ENCODE measurements around the gene MGMT. TPM values are rescaled to one million over a fixed set of nuclear protein-coding genes. Genes with fewer than 3 reads are reported as not detected.

Gene MGMT
- total and polyA plus RNA-seq, 2 donors from 2014 or later = 25.9 to 70.0 TPM

DNA sequence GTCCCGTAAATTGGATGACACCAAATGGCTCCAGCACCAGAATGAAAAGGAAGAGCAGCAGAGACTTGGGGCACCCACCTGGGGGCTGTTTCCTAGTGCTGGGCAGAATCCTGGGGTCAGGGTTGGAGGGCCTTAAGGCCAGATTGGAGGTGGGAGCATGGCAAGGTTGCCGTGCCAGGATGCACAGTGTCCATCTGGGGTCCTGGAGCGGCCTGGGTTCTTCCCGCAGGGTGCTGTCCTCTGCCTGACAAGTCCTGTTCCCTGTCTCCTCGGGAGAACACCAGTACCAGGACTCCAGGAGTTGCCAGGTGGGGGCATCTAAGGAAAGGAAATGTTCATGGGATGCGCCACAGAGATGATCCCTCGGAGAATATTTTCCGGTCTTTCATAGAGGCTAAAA, 42.8 kb downstream of the MGMT start:
- no peaks in the 10 kb centered on the region for H3K27me3 ChIP-seq (ENCODE audit: control insufficient read depth, insufficient read depth, low read length)
- H3K36me3 ChIP-seq (ENCODE audit: control insufficient read depth in 2 of 3, insufficient read depth in 3 of 3, low read length in 3 of 3) = no peaks in the 10 kb centered on the region
- no peaks in the 10 kb centered on the region for H3K9me3 ChIP-seq (ENCODE audit: control insufficient read depth in 2 of 3, insufficient read depth in 1 of 3, low read length in 3 of 3)
- DNase-seq (no peak), FAIRE-seq (no peak)
- H3K27ac ChIP-seq (ENCODE audit: low read depth in 2 of 2, low read length in 2 of 2) = no peak overlapping the region
- peaks cover 0 to 5% (median 3%) of the 10 kb centered on the region in 3 donors for H3K4me1 ChIP-seq (ENCODE audit: control insufficient read depth in 2 of 3, insufficient read depth in 2 of 3, low read depth in 1 of 3, low read length in 3 of 3)
- intact Hi-C loops (cut with DNase I) = no loop called here
- TF ChIP-seq, protein P1, sequence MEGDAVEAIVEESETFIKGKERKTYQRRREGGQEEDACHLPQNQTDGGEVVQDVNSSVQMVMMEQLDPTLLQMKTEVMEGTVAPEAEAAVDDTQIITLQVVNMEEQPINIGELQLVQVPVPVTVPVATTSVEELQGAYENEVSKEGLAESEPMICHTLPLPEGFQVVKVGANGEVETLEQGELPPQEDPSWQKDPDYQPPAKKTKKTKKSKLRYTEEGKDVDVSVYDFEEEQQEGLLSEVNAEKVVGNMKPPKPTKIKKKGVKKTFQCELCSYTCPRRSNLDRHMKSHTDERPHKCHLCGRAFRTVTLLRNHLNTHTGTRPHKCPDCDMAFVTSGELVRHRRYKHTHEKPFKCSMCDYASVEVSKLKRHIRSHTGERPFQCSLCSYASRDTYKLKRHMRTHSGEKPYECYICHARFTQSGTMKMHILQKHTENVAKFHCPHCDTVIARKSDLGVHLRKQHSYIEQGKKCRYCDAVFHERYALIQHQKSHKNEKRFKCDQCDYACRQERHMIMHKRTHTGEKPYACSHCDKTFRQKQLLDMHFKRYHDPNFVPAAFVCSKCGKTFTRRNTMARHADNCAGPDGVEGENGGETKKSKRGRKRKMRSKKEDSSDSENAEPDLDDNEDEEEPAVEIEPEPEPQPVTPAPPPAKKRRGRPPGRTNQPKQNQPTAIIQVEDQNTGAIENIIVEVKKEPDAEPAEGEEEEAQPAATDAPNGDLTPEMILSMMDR (IDR thresholded peaks at IDR 0.05; ENCODE audit: borderline replicate concordance, extremely low read depth, insufficient read depth) = no peak
- H3K4me3 ChIP-seq (ENCODE audit: low read length in 3 of 3) = no peak overlapping the region
- no peak overlapping the region for H3K9ac ChIP-seq (ENCODE audit: low read length in 3 of 3)

DNA sequence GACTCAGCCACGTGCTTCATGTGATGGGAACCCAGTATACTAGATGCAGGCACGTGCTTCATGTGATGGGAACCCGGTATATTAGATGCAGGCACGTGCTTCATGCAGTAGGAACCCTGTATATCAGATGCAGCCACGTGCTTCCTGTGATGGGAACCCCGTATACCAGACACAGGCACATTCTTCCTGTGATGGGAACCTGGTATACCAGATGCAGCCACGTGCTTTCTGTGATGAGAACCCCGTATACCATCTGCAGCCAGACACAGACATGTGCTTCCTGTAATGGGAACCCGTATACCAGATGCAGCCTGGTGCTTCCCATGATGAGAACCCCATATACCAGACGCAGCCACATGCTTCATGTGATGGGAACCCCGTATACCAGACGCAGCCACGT, 44.0 kb downstream of the MGMT start:
- Histone ChIP-seq H3K4me1 (ENCODE audit: control insufficient read depth in 2 of 3, insufficient read depth in 2 of 3, low read depth in 1 of 3, low read length in 3 of 3) (peaks cover 0 to 5% (median 3%) of the 10 kb centered on the region in 3 donors), H3K27ac (ENCODE audit: low read depth in 2 of 2, low read length in 2 of 2) (no peak overlapping the region), H3K36me3 (ENCODE audit: control insufficient read depth in 2 of 3, insufficient read depth in 3 of 3, low read length in 3 of 3) (no peaks in the 10 kb centered on the region), H3K9ac (ENCODE audit: low read length in 3 of 3) (no peak overlapping the region), H3K27me3 (ENCODE audit: control insufficient read depth, insufficient read depth, low read length) (no peaks in the 10 kb centered on the region), H3K4me3 (ENCODE audit: low read length in 3 of 3) (no peak overlapping the region), H3K9me3 (ENCODE audit: control insufficient read depth in 2 of 3, insufficient read depth in 1 of 3, low read length in 3 of 3) (no peaks in the 10 kb centered on the region)
- TF ChIP-seq, protein P1 (IDR thresholded peaks at IDR 0.05; ENCODE audit: borderline replicate concordance, extremely low read depth, insufficient read depth) = no peak
- no peak for FAIRE-seq
- intact Hi-C loops (cut with DNase I) = no loop called here
- DNase-seq = no peak

- TF ChIP-seq, protein P1 (IDR thresholded peaks at IDR 0.05; ENCODE audit: borderline replicate concordance, extremely low read depth, insufficient read depth) = no peak
- H3K27me3 ChIP-seq (ENCODE audit: control insufficient read depth, insufficient read depth, low read length) = no peaks in the 10 kb centered on the region
- no peak overlapping the region for H3K9ac ChIP-seq (ENCODE audit: low read length in 3 of 3)
- H3K4me3 ChIP-seq (ENCODE audit: low read length in 3 of 3) = no peak overlapping the region
- H3K36me3 ChIP-seq (ENCODE audit: control insufficient read depth in 2 of 3, insufficient read depth in 3 of 3, low read length in 3 of 3) = no peaks in the 10 kb centered on the region
- H3K27ac ChIP-seq (ENCODE audit: low read depth in 2 of 2, low read length in 2 of 2) = no peak overlapping the region
- intact Hi-C loops (cut with DNase I) = no loop called here
- H3K9me3 ChIP-seq (ENCODE audit: control insufficient read depth in 2 of 3, insufficient read depth in 1 of 3, low read length in 3 of 3) = no peaks in the 10 kb centered on the region
- DNase-seq (no peak), FAIRE-seq (no peak)
- H3K4me1 ChIP-seq (ENCODE audit: control insufficient read depth in 2 of 3, insufficient read depth in 2 of 3, low read depth in 1 of 3, low read length in 3 of 3) = peaks cover 0 to 5% (median 3%) of the 10 kb centered on the region in 3 donors
These were observed 44.7 kb downstream of the MGMT start for GRCh38 chr10:129511758-129512157.

- no peaks in the 10 kb centered on the region for H3K4me1 ChIP-seq (ENCODE audit: control insufficient read depth in 2 of 3, insufficient read depth in 2 of 3, low read depth in 1 of 3, low read length in 3 of 3)
- H3K9me3 ChIP-seq (ENCODE audit: control insufficient read depth in 2 of 3, insufficient read depth in 1 of 3, low read length in 3 of 3) = no peaks in the 10 kb centered on the region
- TF ChIP-seq, protein P1 (IDR thresholded peaks at IDR 0.05; ENCODE audit: borderline replicate concordance, extremely low read depth, insufficient read depth) = no peak
- no peaks in the 10 kb centered on the region for H3K27me3 ChIP-seq (ENCODE audit: control insufficient read depth, insufficient read depth, low read length)
- no peak for FAIRE-seq
- no peak for DNase-seq
- no peak overlapping the region for H3K9ac ChIP-seq (ENCODE audit: low read length in 3 of 3)
- H3K27ac ChIP-seq (ENCODE audit: low read depth in 2 of 2, low read length in 2 of 2) = no peak overlapping the region
- intact Hi-C loops (cut with DNase I) = no loop called here
- H3K36me3 ChIP-seq (ENCODE audit: control insufficient read depth in 2 of 3, insufficient read depth in 3 of 3, low read length in 3 of 3) = no peaks in the 10 kb centered on the region
- no peak overlapping the region for H3K4me3 ChIP-seq (ENCODE audit: low read length in 3 of 3)
These were observed 46.3 kb downstream of the MGMT start for GRCh38 chr10:129513312-129513711.
